Neuronal stem cell (in vitro differentiated cells): ENCODE measurements around the gene FAM120B.

Source experiments
- DNase-seq: peaks from one replicate; pipeline ENCODE4 v3.0.0-alpha.2; 2013; ENCODE audit warnings: low spot score
- H2AFZ ChIP-seq: one replicate; pipeline ENCODE4 v1.6.1; 2013; ENCODE audit warnings: mild to moderate bottlenecking, low read length, inconsistent platforms
- H2AK5ac ChIP-seq: 2 replicates; pipeline ENCODE4 v1.6.1; 2013; ENCODE audit warnings: low read depth, mild to moderate bottlenecking, inconsistent platforms, low read length, moderate library complexity, mixed read lengths
- H2BK120ac ChIP-seq: 2 replicates; pipeline ENCODE4 v1.6.1; 2013; ENCODE audit warnings: low read depth, mild to moderate bottlenecking, inconsistent platforms, low read length, moderate library complexity, mixed read lengths
- H2BK12ac ChIP-seq: one replicate; pipeline ENCODE4 v1.6.1; 2013; ENCODE audit warnings: low read length, inconsistent platforms
- H2BK15ac ChIP-seq: 2 replicates; pipeline ENCODE4 v1.6.1; 2013; ENCODE audit warnings: mild to moderate bottlenecking, low read length, inconsistent platforms, mixed read lengths
- H2BK5ac ChIP-seq: one replicate; pipeline ENCODE4 v1.6.1; 2013; ENCODE audit warnings: inconsistent platforms, mild to moderate bottlenecking, low read length, moderate library complexity
- H3K14ac ChIP-seq: one replicate; pipeline ENCODE4 v1.6.1; 2013; ENCODE audit warnings: low read length, inconsistent platforms
- H3K18ac ChIP-seq: 2 replicates; pipeline ENCODE4 v1.6.1; 2013; ENCODE audit warnings: low read length, inconsistent platforms
- H3K23ac ChIP-seq: 2 replicates; pipeline ENCODE4 v1.6.1; 2013; ENCODE audit warnings: low read depth, mild to moderate bottlenecking, mixed read lengths, low read length, inconsistent platforms; ENCODE audit not compliant: poor library complexity
- H3K27ac ChIP-seq: replicated peaks from 3 replicates; pipeline ENCODE4 v1.5.1; 2013; ENCODE audit warnings: low read length, inconsistent platforms
- H3K27me3 ChIP-seq, 3 experiments: 2 replicates each; pipeline ENCODE4 v1.6.1; 2013; ENCODE audit warnings: low read length in 3 of 3, mild to moderate bottlenecking in 2 of 3, inconsistent platforms in 1 of 3, low read depth in 1 of 3, mixed read lengths in 1 of 3, moderate library complexity in 1 of 3; ENCODE audit not compliant: control insufficient read depth in 3 of 3, insufficient read depth in 3 of 3
- H3K36me3 ChIP-seq, 2 donors: replicated peaks in 1 of 2; 2 replicates each; pipeline ENCODE4 v1.6.1; 2013; ENCODE audit warnings: low read length in 2 of 2; ENCODE audit not compliant: control insufficient read depth in 2 of 2, insufficient read depth in 2 of 2
- H3K4ac ChIP-seq: 2 replicates; pipeline ENCODE4 v1.6.1; 2013; ENCODE audit warnings: inconsistent platforms, mild to moderate bottlenecking, low read length, moderate library complexity
- H3K4me1 ChIP-seq, 2 donors: 1 replicate in 1 of 2; 2 replicates in 1 of 2; pipeline ENCODE4 v1.6.1; 2013; ENCODE audit warnings: low read length in 2 of 2, low read depth in 1 of 2; ENCODE audit not compliant: control insufficient read depth in 2 of 2, insufficient read depth in 1 of 2
- H3K4me2 ChIP-seq: one replicate; pipeline ENCODE4 v1.6.1; 2013; ENCODE audit warnings: mild to moderate bottlenecking, low read length, inconsistent platforms; ENCODE audit not compliant: insufficient read depth, poor library complexity, severe bottlenecking
- H3K4me3 ChIP-seq, 2 donors: 2 replicates each; pipeline ENCODE4 v1.5.1; 2013; ENCODE audit warnings: low read length in 2 of 2, mild to moderate bottlenecking in 2 of 2, inconsistent platforms in 1 of 2, moderate library complexity in 1 of 2
- H3K79me1 ChIP-seq: one replicate; pipeline ENCODE4 v1.6.1; 2013; ENCODE audit warnings: low read depth, mild to moderate bottlenecking, inconsistent platforms, low read length, moderate library complexity
- H3K9ac ChIP-seq: one replicate; pipeline ENCODE4 v1.6.1; 2013; ENCODE audit warnings: mild to moderate bottlenecking, low read depth, low read length, inconsistent platforms; ENCODE audit not compliant: poor library complexity
- H3K9me3 ChIP-seq, 2 donors: replicated peaks in 1 of 2; 2 replicates each; pipeline versions ENCODE3 to v1.6.1; 2013; ENCODE audit warnings: low read length in 2 of 2, mild to moderate bottlenecking in 2 of 2, inconsistent platforms in 1 of 2, low read depth in 1 of 2, mixed read lengths in 1 of 2, moderate library complexity in 1 of 2; ENCODE audit not compliant: control insufficient read depth in 2 of 2, insufficient read depth in 1 of 2
- H4K8ac ChIP-seq: one replicate; pipeline ENCODE4 v1.6.1; 2013; ENCODE audit warnings: low read depth, mild to moderate bottlenecking, inconsistent platforms, low read length, moderate library complexity
- H4K91ac ChIP-seq: one replicate; pipeline ENCODE4 v1.6.1; 2013; ENCODE audit warnings: low read length, low read depth, mild to moderate bottlenecking, inconsistent platforms; ENCODE audit not compliant: poor library complexity
- WGBS, 2 donors: extraction: QIAGEN DNeasy Blood & Tissue Kit; methylation state at CpG; one replicate each; pipeline ENCODE4 v1.1.7; 2013; ENCODE audit warnings: missing lambda C conversion rate in 2 of 2, mixed read lengths in 1 of 2; ENCODE audit not compliant: insufficient read length in 2 of 2, insufficient replicate concordance in 1 of 2; ENCODE audit errors: extremely low coverage in 2 of 2; 5-methylcytosine and 5-hydroxymethylcytosine counted together

FAM120B gene

DNA sequence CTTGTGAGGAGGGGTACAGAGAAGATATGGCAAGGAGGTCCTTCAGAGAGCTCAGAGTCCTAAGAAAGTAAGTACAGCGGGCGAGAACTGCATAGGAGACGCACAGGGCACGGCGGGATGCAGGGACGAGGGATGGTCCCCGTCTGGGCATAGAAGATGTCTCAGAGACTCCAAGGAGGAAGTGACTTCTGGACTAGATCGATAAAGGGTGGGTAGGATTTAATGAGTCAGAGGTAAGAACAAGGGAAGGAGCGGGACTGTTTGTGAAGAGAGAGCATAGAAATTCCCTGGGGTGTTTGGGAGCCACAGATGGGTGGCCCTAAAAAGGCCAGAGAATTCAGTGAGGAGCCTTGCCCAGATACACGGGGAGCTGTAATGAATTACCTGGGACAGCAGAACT, 69.1 kb downstream of the FAM120B start:
- H2AFZ ChIP-seq: no peak overlapping the region
- H3K9ac ChIP-seq: no peak overlapping the region
- WGBS, 2 donors: no CpG with 5 or more reads among the region's 10 CpGs
- H4K91ac ChIP-seq: no peak overlapping the region
- H3K4me3 ChIP-seq: no peak overlapping the region
- H2BK12ac ChIP-seq: no peak overlapping the region
- H2BK15ac ChIP-seq: no peak overlapping the region
- H3K9me3 ChIP-seq: no peaks in the 10 kb centered on the region
- no peak overlapping the region for H2BK5ac ChIP-seq
- no peaks in the 10 kb centered on the region for H3K79me1 ChIP-seq
- H3K4ac ChIP-seq: no peak overlapping the region
- no peaks in the 10 kb centered on the region for H3K27me3 ChIP-seq
- H3K4me1 ChIP-seq: no peaks in the 10 kb centered on the region
- H3K18ac ChIP-seq: no peak overlapping the region
- no peak overlapping the region for H3K4me2 ChIP-seq
- H3K14ac ChIP-seq: no peak overlapping the region
- peaks cover 0 to 38% of the 10 kb centered on the region in 2 donors for H3K36me3 ChIP-seq
- no peak overlapping the region for H3K27ac ChIP-seq
- H2AK5ac ChIP-seq: no peak overlapping the region
- no peak overlapping the region for H3K23ac ChIP-seq
- no peak for DNase-seq
- H4K8ac ChIP-seq: no peak overlapping the region
- H2BK120ac ChIP-seq: no peak overlapping the region

DNA sequence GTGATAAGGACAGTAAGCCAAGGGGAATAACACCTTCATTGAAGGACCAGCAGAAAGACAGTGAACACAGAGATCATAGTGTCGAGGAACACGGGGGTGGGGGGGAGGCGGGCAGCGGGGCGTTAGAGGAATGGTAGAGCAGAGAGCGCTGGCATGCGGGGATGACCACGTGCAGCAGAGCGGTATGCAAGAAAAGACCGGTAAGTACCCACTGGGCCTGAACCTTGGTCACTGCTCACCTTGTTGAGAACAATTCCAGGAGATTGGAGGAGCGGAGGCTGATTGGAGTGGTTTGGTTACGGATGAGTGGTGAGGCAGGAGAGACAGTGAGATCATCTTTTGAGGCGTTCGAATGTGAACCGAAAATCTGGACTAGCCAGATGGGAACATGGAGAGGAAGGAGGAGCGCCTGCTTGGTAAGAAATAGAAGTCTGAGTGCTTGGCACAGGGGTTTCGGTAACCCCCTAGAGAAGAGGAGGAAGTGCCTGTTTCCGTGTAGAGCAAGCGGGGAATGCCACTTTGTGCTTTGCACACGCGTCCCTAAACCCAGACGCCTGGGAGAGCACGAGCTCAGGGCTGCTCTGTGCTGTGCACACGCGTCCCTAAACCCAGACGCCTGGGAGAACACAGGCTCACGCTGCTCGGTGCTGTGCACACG, 70.0 kb downstream of the FAM120B start:
- Histone ChIP-seq H3K18ac (no peak overlapping the region), H3K27ac (no peak overlapping the region), H4K8ac (no peak overlapping the region), H3K79me1 (no peaks in the 10 kb centered on the region), H2BK120ac (no peak overlapping the region), H3K9me3 (no peaks in the 10 kb centered on the region), H2AK5ac (no peak overlapping the region), H2BK12ac (no peak overlapping the region), H3K9ac (no peak overlapping the region), H3K23ac (no peak overlapping the region), H3K27me3 (no peaks in the 10 kb centered on the region), H3K36me3 (peaks cover 0 to 33% of the 10 kb centered on the region in 2 donors), H3K4me3 (no peak overlapping the region), H2BK5ac (no peak overlapping the region), H3K4me2 (no peak overlapping the region), H4K91ac (no peak overlapping the region), H3K4me1 (no peaks in the 10 kb centered on the region), H3K4ac (no peak overlapping the region), H2BK15ac (no peak overlapping the region), H3K14ac (no peak overlapping the region), H2AFZ (no peak overlapping the region)
- no CpG with 5 or more reads among the region's 29 CpGs for WGBS, 2 donors
- no peak for DNase-seq

DNA sequence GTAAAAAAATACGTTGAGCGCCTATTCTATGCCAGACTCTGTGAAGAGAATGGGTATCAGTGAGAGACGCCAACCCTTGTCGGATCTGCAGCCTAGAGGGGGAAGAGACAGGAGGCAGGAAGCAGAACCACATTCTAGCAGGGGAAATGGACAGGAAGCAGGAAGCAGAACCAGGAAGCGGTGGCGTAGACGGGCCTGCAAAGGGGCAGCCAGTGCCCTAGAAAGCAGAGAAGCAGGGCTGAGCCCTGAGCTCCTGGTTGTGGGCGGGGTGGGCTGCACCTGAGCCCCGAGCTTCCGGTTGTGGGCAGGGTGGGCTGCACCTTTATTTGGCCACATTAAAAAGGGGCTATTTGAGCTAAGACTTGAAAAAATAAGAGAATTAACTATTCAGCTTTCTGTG, 71.9 kb downstream of the FAM120B start:
- no CpG with 5 or more reads among the region's 10 CpGs for WGBS, 2 donors

DNA sequence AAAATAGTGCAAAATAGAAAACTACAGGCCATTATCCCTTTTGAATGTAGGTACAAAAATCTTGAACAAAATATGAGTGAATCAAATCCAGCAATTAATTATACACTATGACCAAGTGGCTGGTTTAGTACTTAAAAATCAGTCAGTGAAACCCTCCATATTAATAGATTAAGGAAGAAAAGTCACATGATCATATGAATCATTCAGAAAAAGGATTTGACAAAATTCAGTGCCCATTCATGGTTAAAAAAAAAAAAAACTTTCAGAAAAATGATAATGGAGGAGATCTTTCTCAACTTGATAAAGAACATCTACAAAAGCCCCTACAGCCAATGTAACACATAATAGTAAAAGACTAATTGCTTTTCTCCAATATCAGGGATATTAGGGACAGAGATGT, 75.0 kb downstream of the FAM120B start:
- no peak overlapping the region for H2AK5ac ChIP-seq
- no peak overlapping the region for H3K27ac ChIP-seq
- peaks cover 0 to 2% of the 10 kb centered on the region in 2 donors for H3K36me3 ChIP-seq
- no peak overlapping the region for H2BK5ac ChIP-seq
- no peak for DNase-seq
- no peak overlapping the region for H2AFZ ChIP-seq
- no peak overlapping the region for H2BK12ac ChIP-seq
- no peak overlapping the region for H3K4ac ChIP-seq
- peaks cover 0 to 2% (median 0%) of the 10 kb centered on the region in 3 experiments for H3K27me3 ChIP-seq
- H3K79me1 ChIP-seq: no peaks in the 10 kb centered on the region
- H4K91ac ChIP-seq: no peak overlapping the region
- no peak overlapping the region for H3K4me2 ChIP-seq
- H3K4me1 ChIP-seq: peaks cover 4 to 24% of the 10 kb centered on the region in 2 donors
- no peak overlapping the region for H3K14ac ChIP-seq
- no peak overlapping the region for H3K4me3 ChIP-seq
- no peak overlapping the region for H3K9ac ChIP-seq
- H2BK120ac ChIP-seq: no peak overlapping the region
- H3K23ac ChIP-seq: no peak overlapping the region
- H4K8ac ChIP-seq: no peak overlapping the region
- H3K9me3 ChIP-seq: no peaks in the 10 kb centered on the region
- no peak overlapping the region for H2BK15ac ChIP-seq
- no peak overlapping the region for H3K18ac ChIP-seq

More for the DNA sequence above, 71.9 kb downstream of the FAM120B start:
- H3K79me1 ChIP-seq: no peaks in the 10 kb centered on the region
- H3K14ac ChIP-seq: no peak overlapping the region
- peaks cover 0 to 1% of the 10 kb centered on the region in 2 donors for H3K4me1 ChIP-seq
- no peaks in the 10 kb centered on the region for H3K27me3 ChIP-seq
- H3K23ac ChIP-seq: no peak overlapping the region
- no peak overlapping the region for H3K9ac ChIP-seq
- H3K4ac ChIP-seq: no peak overlapping the region
- no peak overlapping the region for H4K91ac ChIP-seq
- H2BK15ac ChIP-seq: no peak overlapping the region
- no peak overlapping the region for H3K4me3 ChIP-seq
- H2BK120ac ChIP-seq: no peak overlapping the region
- H2BK5ac ChIP-seq: no peak overlapping the region
- H4K8ac ChIP-seq: no peak overlapping the region
- no peak overlapping the region for H3K27ac ChIP-seq
- no peak overlapping the region for H3K18ac ChIP-seq
- DNase-seq: no peak
- no peak overlapping the region for H2AK5ac ChIP-seq
- H3K9me3 ChIP-seq: no peaks in the 10 kb centered on the region
- H2AFZ ChIP-seq: no peak overlapping the region
- H2BK12ac ChIP-seq: no peak overlapping the region
- peaks cover 0 to 29% of the 10 kb centered on the region in 2 donors for H3K36me3 ChIP-seq
- H3K4me2 ChIP-seq: no peak overlapping the region
